Psoas muscle (tissue), 8 donors: ENCODE data around the gene CORO1C. TPM values are rescaled to one million over a fixed set of nuclear protein-coding genes. Genes with fewer than 3 reads are reported as not detected.
"Not testable (repeated sequence)": the region's sequence is repeated elsewhere in the genome, so short reads cannot be mapped to it uniquely, and the experiment has no call there.

ENCODE experiments used
- ATAC-seq, 4 donors: fragments of 200-7000 bp; cut with Tn5 transposase; one replicate each; pipeline ENCODE4 v1.9.1; 2020; ENCODE audit warnings: moderate library complexity in 3 of 4, mild to moderate bottlenecking in 2 of 4
- DNase-seq, 2 donors: peaks; one replicate each; pipeline ENCODE4 v3.0.0-alpha.2; 2020
- H3K27ac ChIP-seq: fragments of 200-600 bp; one replicate; pipeline ENCODE4 v1.8.0; 2022
- H3K27me3 ChIP-seq, 3 donors: fragments of 200-600 bp in 1 of 3; one replicate each; pipeline versions ENCODE4 v1.6.1 to v1.8.0; 2013 to 2022; ENCODE audit warnings: low read length in 2 of 3, mild to moderate bottlenecking in 2 of 3, moderate library complexity in 1 of 3; ENCODE audit not compliant: insufficient read depth in 3 of 3
- H3K36me3 ChIP-seq, 2 donors: fragments of 200-600 bp in 1 of 2; one replicate each; pipeline versions ENCODE4 v1.6.1 to v1.8.0; 2013 to 2022; ENCODE audit warnings: low read depth in 1 of 2, mild to moderate bottlenecking in 1 of 2, moderate library complexity in 1 of 2; ENCODE audit not compliant: insufficient read depth in 1 of 2
- H3K4me1 ChIP-seq: fragments of 200-600 bp; one replicate; pipeline ENCODE4 v1.8.0; 2022
- H3K4me3 ChIP-seq: fragments of 200-600 bp; one replicate; pipeline ENCODE4 v1.8.0; 2022; ENCODE audit warnings: mild to moderate bottlenecking
- H3K9me3 ChIP-seq: fragments of 200-600 bp; one replicate; pipeline ENCODE4 v1.8.0; 2022
- CTCF ChIP-seq: fragments of 200-600 bp; IDR thresholded peaks from one replicate; pipeline ENCODE4 v1.8.0; 2022; ENCODE audit warnings: antibody characterized with exemption
- WGBS, 3 donors: extraction: QIAGEN DNeasy Blood & Tissue Kit; methylation state at CpG; one replicate each; pipeline versions ENCODE4 v1.1.6 to v1.1.7; 2013; 5-methylcytosine and 5-hydroxymethylcytosine counted together
- intact Hi-C, 2 donors: fragments of 100-400 bp; cut with DNase I; formaldehyde crosslinking; loops; one replicate each; pipeline versions ENCODE4 v1.11.0 to v1.14.2; 2022
- polyA plus RNA-seq, 3 donors: library from polyadenylated mRNA; stranded (reverse); fragments of 200-250 nt; gene quantifications; one replicate each; pipeline ENCODE4 v1.2.3, GENCODE V29; 2013
- total RNA-seq, 4 donors: library from RNA; stranded (reverse); fragmentation: NEBNext Ultra II Directional in 2 of 4; extraction: Animal tissue kit (Norgen Biotek cat#: 25700) in 2 of 4; gene quantifications; one replicate each; pipeline versions ENCODE4 v1.2.1 to v1.2.4, GENCODE V29; 2021 to 2023
- donor health status: healthy with polysubstance abuse.
- donor health status: DM: no; HTN: no; CAD: no; lungs with moderate emphysema.
- donor health status: Bipolar disorder and iron deficiency.
- donor health status: healthy.
- donor health status: DM: yes; HTN: yes; CAD: no.
- donor health status: DM: no; HTN: no; CAD: no.
- donor health status: DM: no; HTN: no; CAD: no.
- donor health status: DM: yes; HTN: yes; CAD: no.

The CORO1C gene
- total and polyA plus RNA-seq, 7 donors: 16.9 to 67.1 (median 40.5) TPM

GRCh38 chr12:108663324-108664015 lies 67.8 kb downstream of the CORO1C start:
- Histone ChIP-seq H3K27me3 (no peaks in the 10 kb centered on the region), H3K27ac (peak overlapping the region; percentile 86), H3K9me3 (no peaks in the 10 kb centered on the region), H3K4me3 (no peak overlapping the region), H3K4me1 (peaks cover 46% of the 10 kb centered on the region), H3K36me3 (peaks cover 8 to 33% of the 10 kb centered on the region in 2 donors)
- no peak for ATAC-seq
- intact Hi-C loops: loop anchor here (1.0 to 10.0 kb wide), 4 partner anchors 67 to 431 kb away; partner anchors contain the start of genes ALKBH2 (in 1 of the 2), CORO1C (in 1 of the 2) and UNG (in 1 of the 2)
- DNase-seq: no peak
- no peak for TF ChIP-seq CTCF
- 94 to 99% (median 96%) methylated on average over 4 of the region's 4 CpGs for whole genome bisulfite sequencing, 3 donors

- ATAC-seq, H3K4me3 ChIP-seq, H3K27me3 ChIP-seq, H3K4me1 ChIP-seq, H3K9me3 ChIP-seq, intact Hi-C loops, DNase-seq, H3K27ac ChIP-seq: not testable (repeated sequence)
- peaks cover 23 to 75% of the 10 kb centered on the region in 2 donors for H3K36me3 ChIP-seq
- WGBS, 3 donors: 79 to 95% (median 83%) methylated on average over 4 of the region's 4 CpGs
These were observed 73.2 kb downstream of the CORO1C start for GRCh38 chr12:108658115-108658514.

GRCh38 chr12:108657130-108657745 lies 74.1 kb downstream of the CORO1C start:
- Histone ChIP-seq H3K4me3 (no peak overlapping the region), H3K9me3 (no peaks in the 10 kb centered on the region), H3K27ac (no peak overlapping the region), H3K27me3 (no peaks in the 10 kb centered on the region), H3K36me3 (peaks cover 24 to 84% of the 10 kb centered on the region in 2 donors), H3K4me1 (no peaks in the 10 kb centered on the region)
- WGBS, 3 donors: 93 to 94% (median 93%) methylated on average over 10 of the region's 10 CpGs
- ATAC-seq (no peak), DNase-seq (no peak)
- intact Hi-C loops: no loop called here
- no peak for TF ChIP-seq CTCF

- ATAC-seq, DNase-seq, H3K27ac ChIP-seq, intact Hi-C loops, H3K4me1 ChIP-seq, H3K27me3 ChIP-seq, H3K9me3 ChIP-seq, H3K4me3 ChIP-seq: not testable (repeated sequence)
- WGBS, 3 donors: 88 to 97% (median 94%) methylated on average over 8 to 24 of the region's 24 CpGs
- peaks cover 27 to 86% of the 10 kb centered on the region in 2 donors for H3K36me3 ChIP-seq
These were observed 75.1 kb downstream of the CORO1C start for GRCh38 chr12:108656247-108656646.

GRCh38 chr12:108655812-108656175 lies 75.5 kb downstream of the CORO1C start:
- H3K9me3 ChIP-seq, H3K4me1 ChIP-seq, ATAC-seq, DNase-seq, intact Hi-C loops, H3K27me3 ChIP-seq, H3K4me3 ChIP-seq, H3K27ac ChIP-seq: not testable (repeated sequence)
- peaks cover 28 to 86% of the 10 kb centered on the region in 2 donors for H3K36me3 ChIP-seq
- 86 to 98% (median 92%) methylated on average over 9 to 18 of the region's 28 CpGs for WGBS, 3 donors

- H3K27me3 ChIP-seq, H3K4me3 ChIP-seq, H3K27ac ChIP-seq, DNase-seq, H3K4me1 ChIP-seq, intact Hi-C loops, H3K9me3 ChIP-seq: not testable (repeated sequence)
- H3K36me3 ChIP-seq: peaks cover 27 to 88% of the 10 kb centered on the region in 2 donors
- peak; percentile 23 to 45 (median 34) for ATAC-seq
- WGBS, 3 donors: 68 to 76% (median 74%) methylated on average over 9 of the region's 9 CpGs
These were observed 76.7 kb downstream of the CORO1C start for GRCh38 chr12:108654622-108655021.
